Measurements from ENCODE around the gene CORT. TPM values are rescaled to one million over a fixed set of nuclear protein-coding genes. Genes with fewer than 3 reads are reported as not detected.

CORT gene
- total and polyA plus RNA-seq, 11 donors, result 0.19 to 0.37 TPM; not detected in 9

DNA sequence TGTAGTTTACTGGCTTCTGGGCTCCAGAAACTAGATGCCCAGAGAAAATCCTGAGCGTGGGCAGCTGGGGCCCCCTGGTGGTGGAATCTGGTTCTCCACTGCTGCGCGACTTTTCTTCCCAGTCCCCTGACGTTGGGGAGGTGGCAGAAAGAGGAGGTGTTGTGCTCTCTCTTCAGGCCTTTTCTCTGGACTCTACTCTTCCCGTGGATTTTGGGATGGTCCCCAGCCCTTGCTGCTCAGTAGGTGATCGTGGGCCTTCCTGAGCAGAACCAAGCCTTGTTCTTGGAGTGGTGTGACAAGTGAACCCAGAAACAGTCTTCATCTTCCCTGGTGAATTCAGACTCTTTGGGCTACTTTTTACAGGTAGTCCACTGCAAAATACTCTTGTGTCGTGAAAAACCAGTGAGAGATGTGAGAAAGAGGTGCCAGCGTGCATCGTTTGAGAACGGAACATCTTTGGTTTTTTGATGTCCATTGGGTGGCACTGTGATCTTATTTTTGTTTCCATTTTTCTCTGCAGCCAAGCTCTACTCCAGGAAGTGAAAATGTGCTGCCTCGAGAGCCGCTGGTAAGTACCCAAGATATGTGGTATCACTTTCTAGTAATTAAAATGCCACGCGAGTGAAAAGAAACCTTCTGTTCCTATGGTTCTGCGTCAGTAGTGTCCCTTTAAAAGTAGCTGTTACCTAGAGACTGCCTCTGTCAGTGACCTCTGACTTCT is 45.1 kb downstream of the CORT start:
- no peak for TF ChIP-seq POLR2A (IDR thresholded peaks at IDR 0.05)
- TF ChIP-seq, protein P1, sequence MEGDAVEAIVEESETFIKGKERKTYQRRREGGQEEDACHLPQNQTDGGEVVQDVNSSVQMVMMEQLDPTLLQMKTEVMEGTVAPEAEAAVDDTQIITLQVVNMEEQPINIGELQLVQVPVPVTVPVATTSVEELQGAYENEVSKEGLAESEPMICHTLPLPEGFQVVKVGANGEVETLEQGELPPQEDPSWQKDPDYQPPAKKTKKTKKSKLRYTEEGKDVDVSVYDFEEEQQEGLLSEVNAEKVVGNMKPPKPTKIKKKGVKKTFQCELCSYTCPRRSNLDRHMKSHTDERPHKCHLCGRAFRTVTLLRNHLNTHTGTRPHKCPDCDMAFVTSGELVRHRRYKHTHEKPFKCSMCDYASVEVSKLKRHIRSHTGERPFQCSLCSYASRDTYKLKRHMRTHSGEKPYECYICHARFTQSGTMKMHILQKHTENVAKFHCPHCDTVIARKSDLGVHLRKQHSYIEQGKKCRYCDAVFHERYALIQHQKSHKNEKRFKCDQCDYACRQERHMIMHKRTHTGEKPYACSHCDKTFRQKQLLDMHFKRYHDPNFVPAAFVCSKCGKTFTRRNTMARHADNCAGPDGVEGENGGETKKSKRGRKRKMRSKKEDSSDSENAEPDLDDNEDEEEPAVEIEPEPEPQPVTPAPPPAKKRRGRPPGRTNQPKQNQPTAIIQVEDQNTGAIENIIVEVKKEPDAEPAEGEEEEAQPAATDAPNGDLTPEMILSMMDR (IDR thresholded peaks at IDR 0.05), result peak; percentile 76 to 91 (median 87)
- Histone ChIP-seq H3K36me3 (peaks cover 0 to 14% (median 5%) of the 10 kb centered on the region in 9 donors), H3K27me3 (no peaks in the 10 kb centered on the region), H3K4me3 (peak overlapping the region in 9 of 12 donors; percentile 11 to 50 (median 30)), H3K9me3 (no peaks in the 10 kb centered on the region), H3K4me1 (peaks cover 0 to 28% (median 18%) of the 10 kb centered on the region in 12 donors), H3K27ac (peak overlapping the region in 10 of 12 donors; percentile 33 to 81 (median 58))
- DNase-seq (peak; percentile 46 to 82 (median 63)), ATAC-seq (peak; percentile 87 to 89 (median 88))
- WGBS, 4 donors, result 6 to 10% (median 7%) methylated on average over 15 of the region's 15 CpGs
- intact Hi-C loops (cut with DNase I), result loop anchor here (1.0 to 10.0 kb wide), 9 partner anchors 60 to 450 kb away; partner anchors contain the start of gene CENPS (in 8 of the 10)

DNA sequence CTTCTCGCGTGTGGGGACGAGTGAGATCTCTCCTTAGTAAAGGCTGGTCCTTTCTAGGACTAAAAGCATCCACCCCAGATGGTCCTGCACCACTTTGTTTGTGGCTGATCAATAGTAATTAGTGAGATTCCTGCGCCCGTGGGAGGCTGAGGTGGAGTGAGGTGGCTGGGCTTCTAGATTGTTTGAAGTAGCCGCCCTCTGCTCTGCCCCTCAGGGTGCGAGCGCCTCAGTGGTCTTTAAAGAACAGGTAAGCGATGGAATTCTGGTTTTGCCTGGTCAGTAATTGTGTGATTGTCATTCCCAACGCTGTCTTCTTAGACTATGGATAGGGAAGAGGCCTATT is 45.6 kb downstream of the CORT start:
- TF ChIP-seq, protein P1 (IDR thresholded peaks at IDR 0.05), result no peak
- no peak for TF ChIP-seq POLR2A (IDR thresholded peaks at IDR 0.05)
- 68 to 76% (median 73%) methylated on average over 10 of the region's 10 CpGs for WGBS, 4 donors
- intact Hi-C loops (cut with DNase I), result loop anchor here in 6 of 10 donors (2.0 to 10.0 kb wide), 6 partner anchors 61 to 449 kb away; partner anchors contain the start of gene CENPS (in 3 of the 6)

DNA sequence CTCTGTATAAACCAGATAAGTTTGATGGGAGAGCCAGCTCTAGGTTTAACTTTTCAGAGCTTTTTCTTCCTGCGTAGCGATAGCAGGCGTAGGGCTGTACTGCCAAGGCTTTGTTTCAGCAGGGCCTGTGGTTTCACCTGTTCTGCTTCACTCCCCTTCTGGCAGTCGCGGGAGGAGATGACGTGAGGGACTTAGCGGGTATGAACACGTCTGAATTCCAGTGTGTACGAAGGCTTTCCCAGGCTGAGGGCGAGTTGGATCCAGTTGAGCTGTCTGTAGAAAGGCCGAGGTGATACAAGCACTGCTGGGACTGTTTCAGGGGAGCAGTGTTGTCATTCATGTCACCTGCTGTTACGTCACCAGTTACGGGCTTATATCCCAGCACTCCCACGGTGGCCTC is 46.1 kb downstream of the CORT start:
- TF ChIP-seq, protein P1 (IDR thresholded peaks at IDR 0.05), result no peak
- TF ChIP-seq POLR2A (IDR thresholded peaks at IDR 0.05), result no peak

More for the DNA sequence above, 45.6 kb downstream of the CORT start:
- Histone ChIP-seq H3K4me3 (peak overlapping the region in 5 of 12 donors; percentile 17 to 50 (median 38)), H3K9me3 (no peaks in the 10 kb centered on the region), H3K27ac (peak overlapping the region in 10 of 12 donors; percentile 33 to 81 (median 58)), H3K4me1 (peaks cover 0 to 27% (median 18%) of the 10 kb centered on the region in 12 donors), H3K27me3 (no peaks in the 10 kb centered on the region), H3K36me3 (peaks cover 0 to 14% (median 5%) of the 10 kb centered on the region in 9 donors)
- no peak for ATAC-seq
- no peak for DNase-seq

DNA sequence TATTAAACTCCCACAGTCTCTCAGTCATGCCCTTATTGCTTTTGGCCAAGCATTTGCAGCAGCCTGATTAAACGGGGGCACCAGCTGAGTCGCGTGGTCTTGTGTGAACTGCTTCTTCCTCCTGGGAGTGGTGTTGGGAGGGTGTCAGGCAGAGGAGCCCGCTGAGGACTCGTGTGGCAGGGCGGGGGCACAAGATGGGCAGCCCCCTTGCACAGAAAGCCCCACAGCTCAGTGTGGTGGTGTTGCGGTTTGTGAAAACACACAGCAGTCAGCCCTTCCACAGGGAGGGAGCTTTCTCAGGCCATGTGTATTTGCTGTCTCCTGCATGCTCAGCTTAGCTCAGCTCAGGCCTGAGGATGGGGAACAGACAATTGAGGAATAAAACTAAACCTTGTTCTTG is 47.3 kb downstream of the CORT start:
- intact Hi-C loops (cut with DNase I), result loop anchor here in 5 of 10 donors (1.0 to 10.0 kb wide), 5 partner anchors 9 to 448 kb away; partner anchors contain the start of gene CENPS (in 1 of the 5)
- no peak overlapping the region for H3K27ac ChIP-seq
- peaks cover 0 to 14% (median 5%) of the 10 kb centered on the region in 9 donors for H3K36me3 ChIP-seq
- H3K4me1 ChIP-seq, result peaks cover 0 to 29% (median 18%) of the 10 kb centered on the region in 12 donors
- DNase-seq (no peak), ATAC-seq (no peak)
- TF ChIP-seq POLR2A (IDR thresholded peaks at IDR 0.05), result no peak
- TF ChIP-seq, protein P1 (IDR thresholded peaks at IDR 0.05), result no peak
- no peaks in the 10 kb centered on the region for H3K9me3 ChIP-seq
- WGBS, 4 donors, result 89 to 93% (median 91%) methylated on average over 7 of the region's 7 CpGs
- no peaks in the 10 kb centered on the region for H3K27me3 ChIP-seq
- H3K4me3 ChIP-seq, result no peak overlapping the region

More for the DNA sequence above, 46.1 kb downstream of the CORT start:
- Histone ChIP-seq H3K27ac (peak overlapping the region in 9 of 12 donors; percentile 34 to 81 (median 60)), H3K9me3 (no peaks in the 10 kb centered on the region), H3K36me3 (peaks cover 0 to 14% (median 5%) of the 10 kb centered on the region in 9 donors), H3K4me3 (no peak overlapping the region), H3K4me1 (peaks cover 0 to 29% (median 18%) of the 10 kb centered on the region in 12 donors), H3K27me3 (no peaks in the 10 kb centered on the region)
- WGBS, 4 donors, result 74 to 85% (median 75%) methylated on average over 14 of the region's 14 CpGs
- ATAC-seq (peak in 3 of 4 donors; percentile 1 to 61 (median 10)), DNase-seq (peak in 1 of 5 donors; percentile 77)
- intact Hi-C loops (cut with DNase I), result loop anchor here in 6 of 10 donors (2.0 to 10.0 kb wide), 6 partner anchors 61 to 449 kb away; partner anchors contain the start of gene CENPS (in 3 of the 6)
